ENCODE results near the gene SIRPB2. TPM values are rescaled to one million over a fixed set of nuclear protein-coding genes. Genes with fewer than 3 reads are reported as not detected.

Gene SIRPB2
- total and polyA plus RNA-seq, 2 experiments from 2014 or later = not detected

DNA sequence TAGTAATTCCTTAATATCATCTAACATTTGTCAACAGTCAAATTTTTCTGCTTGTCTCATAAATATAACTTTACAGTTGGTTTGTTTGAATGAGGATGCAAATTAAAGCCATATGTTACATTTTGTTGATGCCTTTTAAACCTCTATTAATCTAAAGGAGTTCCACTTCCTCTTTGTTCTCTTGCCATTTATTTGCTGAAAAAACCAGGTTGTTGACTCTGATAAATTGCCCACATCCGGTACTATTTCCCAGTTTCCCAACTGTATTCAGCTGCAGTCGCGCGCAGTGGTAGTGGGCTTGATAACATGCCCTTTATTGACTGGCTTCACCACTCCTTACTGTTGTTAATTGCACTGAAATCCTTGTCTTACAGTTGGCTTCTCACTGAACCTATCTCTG lies 32.8 kb upstream of the SIRPB2 start:
- Histone ChIP-seq H3K4me3 (no peak overlapping the region), H3K27me3 (replicated peaks; ENCODE audit: insufficient read depth) (0 out of 2 replicates have a peak, but pooled peaks cover 9% of the 10 kb centered on the region), H4K20me1 (ENCODE audit: insufficient read depth) (no peaks in the 10 kb centered on the region), H2AFZ (0 out of 2 replicates have a peak overlapping the region, but pooled peaks have one; percentile 46), H3K36me3 (ENCODE audit: low read depth) (no peaks in the 10 kb centered on the region), H3K27ac (no peak overlapping the region), H3F3A (ENCODE audit: insufficient read depth) (peaks cover 9% of the 10 kb centered on the region; the same call in 1 of the 2 replicates), H3K9me2 (ENCODE audit: insufficient read depth) (no peaks in the 10 kb centered on the region), H3K9me3 (ENCODE audit: low read depth) (no peaks in the 10 kb centered on the region), H3K9ac (no peak overlapping the region), H3K4me1 (ENCODE audit: insufficient read depth) (peaks cover 7% of the 10 kb centered on the region; the same call in 1 of the 2 replicates), H3K79me2 (ENCODE audit: insufficient read depth) (no peaks in the 10 kb centered on the region), H3K4me2 (ENCODE audit: unreplicated experiment) (no peak overlapping the region)
- no peak for TF ChIP-seq EZH2phosphoT487 (IDR thresholded peaks at IDR 0.05; ENCODE audit: insufficient read depth, low read depth)
- TF ChIP-seq EZH2 (IDR thresholded peaks at IDR 0.05; ENCODE audit: insufficient read depth, poor library complexity, severe bottlenecking) = no peak
- 3 to 5% methylated on average over 4 of the region's 4 CpGs for WGBS, 2 experiments (ENCODE audit: low coverage in 1 of 2, low lambda C conversion rate in 2 of 2, missing lambda C conversion rate in 2 of 2)
- no peak for DNase-seq
- in situ Hi-C loops (cut with MboI) = no loop called here

DNA sequence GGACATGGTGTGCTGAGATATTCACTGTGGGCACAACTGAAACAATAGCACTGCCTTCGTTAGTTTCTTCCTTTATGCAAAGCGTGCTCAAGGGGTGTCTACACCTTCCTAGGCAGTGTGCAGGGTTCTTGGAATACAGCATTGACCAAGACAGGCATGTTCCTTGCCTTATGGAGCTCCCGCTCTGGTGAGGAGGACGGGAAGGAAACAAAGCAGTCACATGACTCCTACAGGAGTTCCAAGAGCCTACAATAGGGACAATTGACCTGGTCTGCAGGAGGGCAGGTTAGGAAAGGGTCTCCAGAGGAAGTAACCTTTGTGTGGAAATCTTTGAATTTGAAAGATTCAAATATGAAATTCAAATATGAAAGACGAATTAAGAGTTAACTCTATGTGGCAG lies 25.8 kb upstream of the SIRPB2 start:
- WGBS, 2 experiments (ENCODE audit: low coverage in 1 of 2, low lambda C conversion rate in 2 of 2, missing lambda C conversion rate in 2 of 2) = 41 to 44% methylated on average over 5 of the region's 5 CpGs
- in situ Hi-C loops (cut with MboI) = no loop called here

DNA sequence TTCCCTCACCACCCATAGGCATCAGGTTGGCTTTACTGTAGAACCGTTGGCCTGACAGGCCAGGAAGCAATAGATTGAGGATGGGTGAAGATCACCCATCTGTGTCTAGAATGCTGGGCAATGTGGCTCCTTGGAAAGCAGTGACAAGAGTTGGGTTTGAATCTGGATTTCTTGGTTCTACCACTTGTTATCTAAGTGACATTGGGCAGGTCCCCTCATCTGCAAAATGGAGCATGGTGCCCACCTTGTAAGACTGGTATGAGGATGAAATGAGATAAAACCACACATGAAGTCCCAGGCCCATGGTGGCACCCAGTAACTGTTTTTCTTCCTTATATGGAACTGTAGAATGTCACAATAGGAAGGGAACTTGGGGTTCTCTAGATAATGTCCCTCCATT lies 22.6 kb upstream of the SIRPB2 start:
- Histone ChIP-seq H3K27me3 (replicated peaks; ENCODE audit: insufficient read depth) (peaks cover 32% of the 10 kb centered on the region), H3K4me1 (ENCODE audit: insufficient read depth) (no peaks in the 10 kb centered on the region; the same call in 1 of the 2 replicates), H3K9me3 (ENCODE audit: low read depth) (no peaks in the 10 kb centered on the region), H3K4me3 (no peak overlapping the region), H3K9ac (no peak overlapping the region), H4K20me1 (ENCODE audit: insufficient read depth) (no peaks in the 10 kb centered on the region), H3K9me2 (ENCODE audit: insufficient read depth) (no peaks in the 10 kb centered on the region), H2AFZ (no peak overlapping the region), H3K27ac (no peak overlapping the region), H3K79me2 (ENCODE audit: insufficient read depth) (no peaks in the 10 kb centered on the region), H3K4me2 (ENCODE audit: unreplicated experiment) (no peak overlapping the region), H3F3A (ENCODE audit: insufficient read depth) (no peaks in the 10 kb centered on the region), H3K36me3 (ENCODE audit: low read depth) (no peaks in the 10 kb centered on the region)
- in situ Hi-C loops (cut with MboI) = no loop called here
- TF ChIP-seq EZH2 (IDR thresholded peaks at IDR 0.05; ENCODE audit: insufficient read depth, poor library complexity, severe bottlenecking) = no peak
- no peak for TF ChIP-seq EZH2phosphoT487 (IDR thresholded peaks at IDR 0.05; ENCODE audit: insufficient read depth, low read depth)
- 4 to 6% methylated on average over 1 of the region's 1 CpG for WGBS, 2 experiments (ENCODE audit: low coverage in 1 of 2, low lambda C conversion rate in 2 of 2, missing lambda C conversion rate in 2 of 2)
- DNase-seq = no peak

More for the DNA sequence above, 25.8 kb upstream of the SIRPB2 start:
- H3K79me2 ChIP-seq (ENCODE audit: insufficient read depth) = no peaks in the 10 kb centered on the region
- H3K36me3 ChIP-seq (ENCODE audit: low read depth) = no peaks in the 10 kb centered on the region
- peaks cover 26% of the 10 kb centered on the region for H3K27me3 ChIP-seq (replicated peaks; ENCODE audit: insufficient read depth)
- no peaks in the 10 kb centered on the region for H3K9me3 ChIP-seq (ENCODE audit: low read depth)
- no peaks in the 10 kb centered on the region for H4K20me1 ChIP-seq (ENCODE audit: insufficient read depth)
- no peak for DNase-seq
- H3K4me2 ChIP-seq (ENCODE audit: unreplicated experiment) = no peak overlapping the region
- H3K4me3 ChIP-seq = no peak overlapping the region
- H3K9me2 ChIP-seq (ENCODE audit: insufficient read depth) = no peaks in the 10 kb centered on the region
- no peak overlapping the region for H3K27ac ChIP-seq
- no peak for TF ChIP-seq EZH2phosphoT487 (IDR thresholded peaks at IDR 0.05; ENCODE audit: insufficient read depth, low read depth)
- no peak for TF ChIP-seq EZH2 (IDR thresholded peaks at IDR 0.05; ENCODE audit: insufficient read depth, poor library complexity, severe bottlenecking)
- H3F3A ChIP-seq (ENCODE audit: insufficient read depth) = no peaks in the 10 kb centered on the region
- H2AFZ ChIP-seq = no peak overlapping the region
- H3K9ac ChIP-seq = no peak overlapping the region
- no peaks in the 10 kb centered on the region for H3K4me1 ChIP-seq (ENCODE audit: insufficient read depth)

DNA sequence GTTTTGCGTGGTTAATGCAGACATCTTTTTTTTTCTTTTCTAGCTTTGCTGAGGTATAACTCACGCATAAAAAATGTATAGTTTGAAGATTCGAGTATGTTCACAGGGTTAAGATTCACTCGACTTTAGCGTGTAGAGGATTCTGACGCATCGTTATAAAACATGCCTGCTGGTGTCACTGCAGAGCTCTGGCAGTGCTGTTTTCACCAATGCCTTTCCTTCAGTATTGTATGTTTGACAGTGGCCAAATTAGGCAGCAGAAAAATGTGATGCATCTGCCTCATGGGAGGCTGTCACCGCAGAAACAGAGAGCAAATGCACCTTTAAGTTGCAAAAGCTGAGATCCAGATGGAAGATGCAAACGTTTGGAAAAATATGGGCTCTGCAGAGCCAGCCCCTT lies 18.0 kb upstream of the SIRPB2 start:
- peak; percentile 85 for DNase-seq
- in situ Hi-C loops (cut with MboI) = no loop called here
- 13 to 20% methylated on average over 9 of the region's 9 CpGs for WGBS, 2 experiments (ENCODE audit: low coverage in 1 of 2, low lambda C conversion rate in 2 of 2, missing lambda C conversion rate in 2 of 2)
- H3K4me3 ChIP-seq = no peak overlapping the region
- H3K9me2 ChIP-seq (ENCODE audit: insufficient read depth) = no peaks in the 10 kb centered on the region
- no peaks in the 10 kb centered on the region for H4K20me1 ChIP-seq (ENCODE audit: insufficient read depth)
- H3K27ac ChIP-seq = no peak overlapping the region
- no peaks in the 10 kb centered on the region for H3K36me3 ChIP-seq (ENCODE audit: low read depth)
- no peaks in the 10 kb centered on the region for H3K79me2 ChIP-seq (ENCODE audit: insufficient read depth)
- no peaks in the 10 kb centered on the region for H3K9me3 ChIP-seq (ENCODE audit: low read depth)
- no peak overlapping the region for H3K9ac ChIP-seq
- H3K4me1 ChIP-seq (ENCODE audit: insufficient read depth) = peaks cover 16% of the 10 kb centered on the region
- peaks cover 17% of the 10 kb centered on the region; the same call in 1 of the 2 replicates for H3F3A ChIP-seq (ENCODE audit: insufficient read depth)
- H3K4me2 ChIP-seq (ENCODE audit: unreplicated experiment) = no peak overlapping the region
- TF ChIP-seq EZH2phosphoT487 (IDR thresholded peaks at IDR 0.05; ENCODE audit: insufficient read depth, low read depth) (no peak), EZH2 (IDR thresholded peaks at IDR 0.05; ENCODE audit: insufficient read depth, poor library complexity, severe bottlenecking) (no peak)
- no peak overlapping the region for H2AFZ ChIP-seq
- H3K27me3 ChIP-seq (replicated peaks; ENCODE audit: insufficient read depth) = peaks cover 15% of the 10 kb centered on the region; the same call in 1 of the 2 replicates

DNA sequence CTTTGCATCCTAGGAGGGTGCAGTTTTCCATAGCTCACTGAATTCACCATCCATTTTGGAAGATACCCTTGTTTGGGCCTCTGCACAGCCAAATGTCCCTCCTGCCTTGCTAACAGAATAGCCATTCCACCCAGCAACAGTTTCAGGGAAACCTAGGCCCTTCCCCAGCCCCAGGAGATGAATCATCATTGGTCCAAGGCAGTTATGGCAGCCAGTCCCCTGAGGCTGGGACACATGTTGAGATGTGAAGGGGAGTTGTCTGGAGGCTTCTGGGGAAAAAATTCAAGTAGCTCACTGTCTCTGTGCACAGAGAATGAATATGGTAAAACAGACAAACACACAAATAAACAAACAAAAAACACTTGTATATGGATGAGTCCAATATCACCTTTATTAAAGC lies 17.4 kb upstream of the SIRPB2 start:
- no peaks in the 10 kb centered on the region for H3K79me2 ChIP-seq (ENCODE audit: insufficient read depth)
- H3K27me3 ChIP-seq (replicated peaks; ENCODE audit: insufficient read depth) = peaks cover 15% of the 10 kb centered on the region; the same call in 1 of the 2 replicates
- H3K9me2 ChIP-seq (ENCODE audit: insufficient read depth) = no peaks in the 10 kb centered on the region
- H3K4me3 ChIP-seq = no peak overlapping the region
- in situ Hi-C loops (cut with MboI) = no loop called here
- no peaks in the 10 kb centered on the region for H3K9me3 ChIP-seq (ENCODE audit: low read depth)
- H3K27ac ChIP-seq = no peak overlapping the region
- TF ChIP-seq EZH2 (IDR thresholded peaks at IDR 0.05; ENCODE audit: insufficient read depth, poor library complexity, severe bottlenecking) (no peak), EZH2phosphoT487 (IDR thresholded peaks at IDR 0.05; ENCODE audit: insufficient read depth, low read depth) (no peak)
- H3K36me3 ChIP-seq (ENCODE audit: low read depth) = no peaks in the 10 kb centered on the region
- H3K4me2 ChIP-seq (ENCODE audit: unreplicated experiment) = no peak overlapping the region
- H3K9ac ChIP-seq = no peak overlapping the region
- peak; percentile 38 for DNase-seq
- H2AFZ ChIP-seq = no peak overlapping the region
- H3F3A ChIP-seq (ENCODE audit: insufficient read depth) = peaks cover 17% of the 10 kb centered on the region; the same call in 1 of the 2 replicates
- no peaks in the 10 kb centered on the region for H4K20me1 ChIP-seq (ENCODE audit: insufficient read depth)
- H3K4me1 ChIP-seq (ENCODE audit: insufficient read depth) = peaks cover 16% of the 10 kb centered on the region
